Panc1 (cell line): Measurements from ENCODE around the gene TSPAN17. TPM values are rescaled to one million over a fixed set of nuclear protein-coding genes. Genes with fewer than 3 reads are reported as not detected.

Experiments used
- ATAC-seq: fragments of 200-7000 bp; cut with Tn5 transposase; 2 replicates; pipeline ENCODE4 v1.9.1; 2020; ENCODE audit warnings: mild to moderate bottlenecking, moderate library complexity
- BruUV-seq: library from RNA; stranded (reverse); fragments of 400-500 nt; replicated peaks from 2 replicates; lab custom pipeline; 2021; lab: Mats Ljungman, UMichigan
- CTCF ChIA-PET: fragments of 300-600 bp; sonication (Branson Sonifier 250); formaldehyde crosslinking; loops from one replicate; lab custom pipeline; 2022; ENCODE audit warnings: antibody characterized with exemption; lab: Charles Lee
- POLR2A ChIA-PET: fragments of 300-600 bp; sonication (Branson Sonifier 250); formaldehyde crosslinking; loops from one replicate; lab custom pipeline; 2022; ENCODE audit warnings: antibody characterized with exemption; lab: Charles Lee
- DNase-seq: peaks from one replicate; pipeline ENCODE4 v3.0.0-alpha.2; 2010; ENCODE audit warnings: low read depth, low spot score
- H3K27ac ChIP-seq: 2 replicates; pipeline ENCODE4 v1.5.1; 2011; ENCODE audit warnings: mild to moderate bottlenecking, low read length, inconsistent platforms
- H3K27me3 ChIP-seq: fragments of 200-500 bp; sonication (Bioruptor generic); 2 replicates; pipeline ENCODE4 v1.6.0; 2014; ENCODE audit warnings: low read length, inconsistent platforms; ENCODE audit not compliant: control insufficient read depth, insufficient read depth
- H3K36me3 ChIP-seq: fragments of 200-500 bp; sonication (Bioruptor generic); 2 replicates; pipeline ENCODE4 v1.5.1; 2014; ENCODE audit warnings: inconsistent platforms, mild to moderate bottlenecking, low read length, moderate library complexity; ENCODE audit not compliant: control insufficient read depth, insufficient read depth
- H3K4me1 ChIP-seq: 2 replicates; pipeline ENCODE4 v1.5.1; 2011; ENCODE audit warnings: inconsistent platforms, mild to moderate bottlenecking, low read length, moderate library complexity; ENCODE audit not compliant: control insufficient read depth, insufficient read depth
- H3K4me3 ChIP-seq, 2 experiments: 2 replicates each; pipeline ENCODE4 v1.5.1; 2011 to 2012; ENCODE audit warnings: low read depth in 2 of 2, low read length in 2 of 2, mild to moderate bottlenecking in 2 of 2, inconsistent platforms in 1 of 2, moderate library complexity in 1 of 2
- H3K9me3 ChIP-seq: fragments of 200-500 bp; sonication (Bioruptor generic); 2 replicates; pipeline ENCODE4 v1.5.1; 2014; ENCODE audit warnings: low read depth, mild to moderate bottlenecking, inconsistent platforms, low read length, moderate library complexity; ENCODE audit not compliant: control insufficient read depth, insufficient read depth
- POLR2AphosphoS5 ChIP-seq: IDR thresholded peaks from 2 replicates; pipeline ENCODE4 v1.6.1; 2012; ENCODE audit warnings: mild to moderate bottlenecking, low read depth, low read length, moderate library complexity
- SIN3A ChIP-seq: IDR thresholded peaks from 2 replicates; pipeline ENCODE4 v1.6.1; 2012; ENCODE audit warnings: low read depth, mild to moderate bottlenecking, low read length, moderate library complexity, borderline replicate concordance; ENCODE audit not compliant: insufficient read depth
- TCF7L2 ChIP-seq: IDR thresholded peaks from 2 replicates; pipeline ENCODE4 v1.6.1; 2011; ENCODE audit warnings: mild to moderate bottlenecking, low read depth, low read length, inconsistent platforms
- in situ Hi-C: cut with HindIII; loops from 2 replicates; pipeline ENCODE4 v1.10.0; 2016; ENCODE audit warnings: low sequenced_read_pairs, low pct_unique_long_range_greater_than_20kb
- intact Hi-C: fragments of 100-400 bp; cut with micrococcal nuclease; formaldehyde crosslinking; loops from one replicate; pipeline ENCODE4 v1.10.0; 2022; ENCODE audit not compliant: unreplicated experiment
- total RNA-seq: library from RNA; stranded (reverse); gene quantifications from one replicate; pipeline ENCODE4 v1.2.1, GENCODE V29; 2021; ENCODE audit not compliant: unreplicated experiment
- TF ChIP-seq, protein P1 (sequence below), 2 experiments: IDR thresholded peaks; 2 replicates each; pipeline ENCODE4 v1.6.1; 2011 to 2012; ENCODE audit warnings: low read depth in 2 of 2, control low read depth in 1 of 2, low read length in 1 of 2, mild to moderate bottlenecking in 1 of 2, moderate library complexity in 1 of 2; ENCODE audit not compliant: insufficient read depth in 1 of 2
- TF ChIP-seq, protein P2 (sequence below): fragments of 450-650 bp; IDR thresholded peaks from 2 replicates; pipeline ENCODE4 v1.5.1; 2017; ENCODE audit warnings: mild to moderate bottlenecking

TSPAN17 gene
- total RNA-seq, 1 experiment from 2014 or later = 64.7 TPM

DNA sequence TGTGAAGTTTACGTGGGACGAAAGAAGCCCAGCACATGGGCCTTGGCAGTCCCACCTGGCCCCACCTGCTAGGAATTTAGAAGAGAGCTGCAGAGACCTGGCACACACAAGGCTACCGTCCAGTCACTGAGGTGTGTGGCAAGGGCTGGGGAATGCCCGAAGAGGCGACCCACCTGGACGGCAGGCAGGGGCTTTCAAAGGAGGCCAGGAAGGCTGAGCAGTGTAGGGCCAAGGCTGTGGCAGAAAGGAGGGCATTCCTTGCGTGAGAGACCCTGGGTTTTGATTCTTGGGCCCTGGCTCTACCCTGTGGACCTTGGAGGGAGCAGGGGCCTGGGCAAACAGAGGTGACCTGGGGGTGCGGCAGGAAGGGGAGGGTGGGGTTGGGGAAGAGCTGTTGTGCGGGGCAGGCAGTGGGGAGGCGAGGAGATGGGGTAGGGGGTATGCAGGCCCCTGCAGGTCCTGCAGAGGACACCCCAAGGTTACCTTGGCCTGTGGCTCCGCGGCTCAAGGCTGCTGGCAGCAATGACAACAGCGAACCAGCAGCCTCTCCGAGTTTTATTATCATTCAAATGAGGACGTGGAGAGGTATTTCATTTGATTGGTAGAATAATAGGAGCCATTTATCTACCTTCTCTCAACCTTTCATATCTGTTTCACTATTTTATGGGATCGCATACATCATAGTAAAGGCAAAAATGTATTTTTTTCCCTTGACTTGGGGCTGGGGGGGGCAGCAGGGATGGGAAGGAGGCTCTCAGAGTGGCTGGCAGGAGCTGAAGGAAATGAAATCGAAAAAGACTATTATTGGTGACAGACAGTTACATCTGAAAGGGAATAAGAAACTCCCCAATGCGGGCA lies 24.8 kb downstream of the TSPAN17 start:
- Histone ChIP-seq H3K9me3 (no peaks in the 10 kb centered on the region), H3K36me3 (no peaks in the 10 kb centered on the region), H3K4me3 (no peak overlapping the region), H3K27me3 (peaks cover 5% of the 10 kb centered on the region; the same call in 1 of the 2 replicates), H3K27ac (no peak overlapping the region), H3K4me1 (no peaks in the 10 kb centered on the region)
- no peak for TF ChIP-seq SIN3A
- ATAC-seq = no peak
- in situ Hi-C loops = no loop called here
- DNase-seq = no peak
- ChIA-PET POLR2A (no interaction called here), CTCF (no interaction called here)
- BruUV-seq = no TSS peak
- intact Hi-C loops = no loop called here

DNA sequence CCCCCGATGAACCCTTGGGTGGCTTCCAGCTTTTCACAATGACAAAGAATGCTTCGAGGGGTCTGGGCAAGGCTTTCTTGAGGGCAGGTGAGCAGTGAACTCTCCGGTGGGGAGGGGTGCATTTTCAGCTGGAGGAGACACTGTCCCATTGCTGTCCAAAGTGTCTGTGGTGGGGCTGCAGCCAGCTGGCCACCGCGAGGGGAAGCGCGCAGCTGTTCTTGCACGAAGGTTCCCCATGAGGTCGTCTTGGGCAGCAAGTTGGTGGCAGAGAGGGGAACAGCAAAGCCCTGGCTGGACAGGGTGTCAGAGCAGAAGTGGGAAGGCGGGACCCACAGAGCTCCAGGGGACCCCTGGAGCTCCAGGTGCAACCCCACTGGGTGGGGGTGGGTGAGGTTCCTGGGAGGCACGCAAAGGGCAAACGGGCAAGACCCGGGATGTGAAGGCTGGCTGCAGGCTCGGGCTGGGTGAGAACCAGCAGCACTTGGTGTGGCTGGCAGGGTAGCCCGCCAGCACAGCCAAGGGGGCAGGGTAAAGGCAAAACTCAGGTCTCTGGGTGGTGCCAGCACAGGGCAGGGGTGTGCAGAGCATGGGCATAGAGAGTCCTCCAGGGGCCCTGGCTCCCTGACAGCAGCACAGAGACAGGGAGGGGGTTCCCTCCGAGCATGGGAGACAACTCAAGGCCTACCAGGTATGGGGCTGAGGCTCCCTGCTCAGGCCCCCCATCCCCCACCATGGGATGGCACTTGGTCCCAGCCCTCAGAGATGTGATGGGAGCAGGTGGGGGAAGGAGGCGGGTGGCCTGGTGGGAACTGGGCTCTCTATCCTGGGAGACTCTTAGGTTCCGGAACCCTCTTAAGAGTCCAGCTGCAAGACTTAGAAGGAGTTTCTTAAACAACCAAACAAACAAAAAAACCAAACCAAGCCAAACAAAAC lies 26.6 kb downstream of the TSPAN17 start:
- POLR2A ChIA-PET = no interaction called here
- CTCF ChIA-PET = interaction anchor here (0.6 kb wide), 2 partner anchors 16 to 80 kb away, joined by 3 read pairs; no protein-coding TSS in a partner anchor
- ATAC-seq = no peak

More for the DNA sequence above, 26.6 kb downstream of the TSPAN17 start:
- Histone ChIP-seq H3K27me3 (0 out of 2 replicates have a peak, but pooled peaks cover 2% of the 10 kb centered on the region), H3K4me3 (no peak overlapping the region), H3K9me3 (no peaks in the 10 kb centered on the region), H3K27ac (no peak overlapping the region), H3K4me1 (no peaks in the 10 kb centered on the region), H3K36me3 (no peaks in the 10 kb centered on the region)
- intact Hi-C loops (no loop called here), in situ Hi-C loops (no loop called here)
- no peak for DNase-seq
- no TSS peak for BruUV-seq
- TF ChIP-seq, protein P1, sequence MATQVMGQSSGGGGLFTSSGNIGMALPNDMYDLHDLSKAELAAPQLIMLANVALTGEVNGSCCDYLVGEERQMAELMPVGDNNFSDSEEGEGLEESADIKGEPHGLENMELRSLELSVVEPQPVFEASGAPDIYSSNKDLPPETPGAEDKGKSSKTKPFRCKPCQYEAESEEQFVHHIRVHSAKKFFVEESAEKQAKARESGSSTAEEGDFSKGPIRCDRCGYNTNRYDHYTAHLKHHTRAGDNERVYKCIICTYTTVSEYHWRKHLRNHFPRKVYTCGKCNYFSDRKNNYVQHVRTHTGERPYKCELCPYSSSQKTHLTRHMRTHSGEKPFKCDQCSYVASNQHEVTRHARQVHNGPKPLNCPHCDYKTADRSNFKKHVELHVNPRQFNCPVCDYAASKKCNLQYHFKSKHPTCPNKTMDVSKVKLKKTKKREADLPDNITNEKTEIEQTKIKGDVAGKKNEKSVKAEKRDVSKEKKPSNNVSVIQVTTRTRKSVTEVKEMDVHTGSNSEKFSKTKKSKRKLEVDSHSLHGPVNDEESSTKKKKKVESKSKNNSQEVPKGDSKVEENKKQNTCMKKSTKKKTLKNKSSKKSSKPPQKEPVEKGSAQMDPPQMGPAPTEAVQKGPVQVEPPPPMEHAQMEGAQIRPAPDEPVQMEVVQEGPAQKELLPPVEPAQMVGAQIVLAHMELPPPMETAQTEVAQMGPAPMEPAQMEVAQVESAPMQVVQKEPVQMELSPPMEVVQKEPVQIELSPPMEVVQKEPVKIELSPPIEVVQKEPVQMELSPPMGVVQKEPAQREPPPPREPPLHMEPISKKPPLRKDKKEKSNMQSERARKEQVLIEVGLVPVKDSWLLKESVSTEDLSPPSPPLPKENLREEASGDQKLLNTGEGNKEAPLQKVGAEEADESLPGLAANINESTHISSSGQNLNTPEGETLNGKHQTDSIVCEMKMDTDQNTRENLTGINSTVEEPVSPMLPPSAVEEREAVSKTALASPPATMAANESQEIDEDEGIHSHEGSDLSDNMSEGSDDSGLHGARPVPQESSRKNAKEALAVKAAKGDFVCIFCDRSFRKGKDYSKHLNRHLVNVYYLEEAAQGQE (IDR thresholded peaks at IDR 0.05; ENCODE audit: insufficient read depth in 1 of 2, low read depth in 2 of 2, low read length in 1 of 2) = no peak
- TF ChIP-seq, protein P2, sequence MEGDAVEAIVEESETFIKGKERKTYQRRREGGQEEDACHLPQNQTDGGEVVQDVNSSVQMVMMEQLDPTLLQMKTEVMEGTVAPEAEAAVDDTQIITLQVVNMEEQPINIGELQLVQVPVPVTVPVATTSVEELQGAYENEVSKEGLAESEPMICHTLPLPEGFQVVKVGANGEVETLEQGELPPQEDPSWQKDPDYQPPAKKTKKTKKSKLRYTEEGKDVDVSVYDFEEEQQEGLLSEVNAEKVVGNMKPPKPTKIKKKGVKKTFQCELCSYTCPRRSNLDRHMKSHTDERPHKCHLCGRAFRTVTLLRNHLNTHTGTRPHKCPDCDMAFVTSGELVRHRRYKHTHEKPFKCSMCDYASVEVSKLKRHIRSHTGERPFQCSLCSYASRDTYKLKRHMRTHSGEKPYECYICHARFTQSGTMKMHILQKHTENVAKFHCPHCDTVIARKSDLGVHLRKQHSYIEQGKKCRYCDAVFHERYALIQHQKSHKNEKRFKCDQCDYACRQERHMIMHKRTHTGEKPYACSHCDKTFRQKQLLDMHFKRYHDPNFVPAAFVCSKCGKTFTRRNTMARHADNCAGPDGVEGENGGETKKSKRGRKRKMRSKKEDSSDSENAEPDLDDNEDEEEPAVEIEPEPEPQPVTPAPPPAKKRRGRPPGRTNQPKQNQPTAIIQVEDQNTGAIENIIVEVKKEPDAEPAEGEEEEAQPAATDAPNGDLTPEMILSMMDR = no peak
- TF ChIP-seq POLR2AphosphoS5 (no peak), SIN3A (no peak), TCF7L2 (no peak)
